CD4-positive, alpha-beta memory T cell (primary cell): ENCODE measurements around the gene CACNA1I. TPM values are rescaled to one million over a fixed set of nuclear protein-coding genes. Genes with fewer than 3 reads are reported as not detected.

Experiments
- CTCF ChIA-PET: fragments of 350-600 bp; sonication (Branson Sonifier 250); formaldehyde crosslinking; loops from one replicate; lab custom pipeline; 2021; ENCODE audit warnings: inconsistent platforms; ENCODE audit not compliant: partially characterized antibody; lab: Charles Lee
- POLR2A ChIA-PET: fragments of 350-600 bp; sonication (Branson Sonifier 250); formaldehyde crosslinking; loops from one replicate; lab custom pipeline; 2021; ENCODE audit not compliant: partially characterized antibody; lab: Charles Lee
- DNase-seq, 5 donors: peaks; one replicate each; pipeline versions ENCODE4 v3.0.0 to v3.0.0-alpha.2; 2020 to 2022; ENCODE audit warnings: mixed read lengths in 1 of 5
- H3K27ac ChIP-seq: one replicate; pipeline ENCODE4 v1.7.0; 2013; ENCODE audit warnings: low read depth, low read length
- H3K27me3 ChIP-seq: 2 replicates; pipeline ENCODE4 v1.7.0; 2013; ENCODE audit warnings: mild to moderate bottlenecking, low read length, moderate library complexity; ENCODE audit not compliant: insufficient read depth
- H3K36me3 ChIP-seq: 2 replicates; pipeline ENCODE4 v1.7.0; 2013; ENCODE audit warnings: mild to moderate bottlenecking, low read length, moderate library complexity; ENCODE audit not compliant: insufficient read depth
- H3K4me1 ChIP-seq: 2 replicates; pipeline ENCODE4 v1.7.0; 2013; ENCODE audit warnings: mild to moderate bottlenecking, low read length, moderate library complexity; ENCODE audit not compliant: insufficient read depth
- H3K4me3 ChIP-seq, 2 donors: one replicate each; pipeline ENCODE4 v1.7.0; 2013; ENCODE audit warnings: low read length in 2 of 2, mild to moderate bottlenecking in 1 of 2
- H3K9me3 ChIP-seq, 2 donors: one replicate each; pipeline ENCODE4 v1.7.0; 2013; ENCODE audit warnings: low read length in 2 of 2, control low read depth in 1 of 2; ENCODE audit not compliant: control insufficient read depth in 1 of 2
- H3K27ac Mint-ChIP-seq, 7 donors: one replicate each; pipeline ENCODE4 v1.8.0; 2020 to 2021; ENCODE audit warnings: mixed read lengths in 7 of 7, mild to moderate bottlenecking in 6 of 7, inconsistent platforms in 3 of 7, moderate library complexity in 3 of 7
- H3K27me3 Mint-ChIP-seq, 2 donors: one replicate each; pipeline ENCODE4 v1.8.0; 2020 to 2021; ENCODE audit warnings: mixed read lengths in 2 of 2
- H3K36me3 Mint-ChIP-seq, 2 donors: one replicate each; pipeline ENCODE4 v1.8.0; 2020 to 2021; ENCODE audit warnings: mixed read lengths in 2 of 2, inconsistent platforms in 1 of 2, mild to moderate bottlenecking in 1 of 2
- H3K4me1 Mint-ChIP-seq, 4 donors: one replicate each; pipeline ENCODE4 v1.8.0; 2020 to 2021; ENCODE audit warnings: mixed read lengths in 4 of 4, mild to moderate bottlenecking in 1 of 4
- H3K4me3 Mint-ChIP-seq, 8 donors: one replicate each; pipeline ENCODE4 v1.8.0; 2020 to 2021; ENCODE audit warnings: mixed read lengths in 8 of 8, mild to moderate bottlenecking in 7 of 8, moderate library complexity in 6 of 8, inconsistent platforms in 3 of 8
- H3K9me3 Mint-ChIP-seq, 8 donors: one replicate each; pipeline ENCODE4 v1.8.0; 2020 to 2021; ENCODE audit warnings: mixed read lengths in 8 of 8, mild to moderate bottlenecking in 5 of 8, inconsistent platforms in 3 of 8, moderate library complexity in 1 of 8
- intact Hi-C: fragments of 100-400 bp; cut with micrococcal nuclease; formaldehyde crosslinking; loops from one replicate; pipeline ENCODE4 v1.15.1; 2023
- polyA plus RNA-seq, 2 donors: library from polyadenylated mRNA; unstranded; fragments of 300-500 nt; fragmentation: Illumina TruSeq; gene quantifications; one replicate each; pipeline ENCODE4 v1.2.3, GENCODE V29; 2021
- total RNA-seq, 2 experiments: library from RNA; stranded (reverse); gene quantifications; one replicate each; pipeline ENCODE4 v1.2.3, GENCODE V29; 2021

The CACNA1I gene
- total and polyA plus RNA-seq, 4 experiments from 2014 or later: 0.30 to 58.0 (median 29.7) TPM

- Mint-ChIP-seq H3K27ac (no peak overlapping the region), H3K27me3 (peaks cover 1 to 8% of the 10 kb centered on the region in 2 donors), H3K4me1 (no peaks in the 10 kb centered on the region), H3K36me3 (no peaks in the 10 kb centered on the region), H3K9me3 (peaks cover 0 to 6% (median 0%) of the 10 kb centered on the region in 8 donors), H3K4me3 (no peak overlapping the region)
- no peak for DNase-seq
- no peaks in the 10 kb centered on the region for H3K27me3 ChIP-seq
- no peaks in the 10 kb centered on the region for H3K36me3 ChIP-seq
- POLR2A ChIA-PET: no interaction called here
- CTCF ChIA-PET: no interaction called here
- no peaks in the 10 kb centered on the region for H3K9me3 ChIP-seq
- no peak overlapping the region for H3K27ac ChIP-seq
- H3K4me1 ChIP-seq: no peaks in the 10 kb centered on the region
- intact Hi-C loops: no loop called here
- H3K4me3 ChIP-seq: no peak overlapping the region
Measured at GRCh38 chr22:39580795-39581194, 10.2 kb downstream of the CACNA1I start.

DNA sequence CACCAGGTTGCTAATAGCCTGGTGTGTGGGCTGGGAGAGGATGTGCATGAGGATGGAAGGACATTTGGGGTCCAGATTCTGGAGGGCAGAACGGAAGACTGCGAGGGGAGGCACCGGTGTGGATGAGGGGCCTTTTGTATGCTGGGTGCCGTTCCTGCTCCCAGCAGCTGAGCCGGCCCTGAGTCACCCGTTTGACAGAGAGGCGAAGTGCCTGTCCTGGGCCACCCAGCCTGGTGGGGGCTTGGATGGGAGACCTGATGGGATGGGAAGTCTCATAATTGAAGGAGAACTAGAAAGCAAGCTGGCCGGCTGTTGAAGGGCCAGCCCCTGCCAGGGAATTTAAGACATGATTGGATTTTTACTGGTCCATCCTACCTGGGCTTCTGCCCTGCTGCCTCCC is 10.8 kb downstream of the CACNA1I start:
- POLR2A ChIA-PET: no interaction called here
- no peak for DNase-seq
- Mint-ChIP-seq H3K27ac (no peak overlapping the region), H3K9me3 (peaks cover 0 to 6% (median 0%) of the 10 kb centered on the region in 8 donors), H3K27me3 (peaks cover 1 to 8% of the 10 kb centered on the region in 2 donors), H3K4me1 (no peaks in the 10 kb centered on the region), H3K36me3 (no peaks in the 10 kb centered on the region), H3K4me3 (no peak overlapping the region)
- Histone ChIP-seq H3K9me3 (no peaks in the 10 kb centered on the region), H3K27me3 (no peaks in the 10 kb centered on the region), H3K4me1 (no peaks in the 10 kb centered on the region), H3K36me3 (no peaks in the 10 kb centered on the region), H3K27ac (no peak overlapping the region), H3K4me3 (no peak overlapping the region)
- CTCF ChIA-PET: no interaction called here
- intact Hi-C loops: no loop called here

GRCh38 chr22:39583066-39583667 is 12.6 kb downstream of the CACNA1I start:
- H3K27ac ChIP-seq: no peak overlapping the region
- peaks cover 0 to 6% (median 0%) of the 10 kb centered on the region in 8 donors for H3K9me3 Mint-ChIP-seq
- H3K36me3 Mint-ChIP-seq: no peaks in the 10 kb centered on the region
- CTCF ChIA-PET: no interaction called here
- no peak overlapping the region for H3K4me3 ChIP-seq
- no peaks in the 10 kb centered on the region for H3K9me3 ChIP-seq
- no peaks in the 10 kb centered on the region for H3K36me3 ChIP-seq
- H3K27me3 ChIP-seq: no peaks in the 10 kb centered on the region
- no peak for DNase-seq
- H3K4me3 Mint-ChIP-seq: no peak overlapping the region
- POLR2A ChIA-PET: no interaction called here
- H3K4me1 ChIP-seq: no peaks in the 10 kb centered on the region
- intact Hi-C loops: no loop called here
- no peaks in the 10 kb centered on the region for H3K4me1 Mint-ChIP-seq
- H3K27ac Mint-ChIP-seq: peak overlapping the region in 1 of 7 donors; percentile 60
- H3K27me3 Mint-ChIP-seq: peaks cover 1 to 8% of the 10 kb centered on the region in 2 donors

- no peaks in the 10 kb centered on the region for H3K9me3 Mint-ChIP-seq
- Histone ChIP-seq H3K27me3 (no peaks in the 10 kb centered on the region), H3K4me3 (no peak overlapping the region), H3K36me3 (no peaks in the 10 kb centered on the region), H3K4me1 (no peaks in the 10 kb centered on the region), H3K27ac (no peak overlapping the region), H3K9me3 (no peaks in the 10 kb centered on the region)
- no peak overlapping the region for H3K27ac Mint-ChIP-seq
- DNase-seq: no peak
- H3K4me1 Mint-ChIP-seq: no peaks in the 10 kb centered on the region
- no peaks in the 10 kb centered on the region for H3K36me3 Mint-ChIP-seq
- H3K4me3 Mint-ChIP-seq: no peak overlapping the region
- H3K27me3 Mint-ChIP-seq: no peaks in the 10 kb centered on the region
- CTCF ChIA-PET: interaction anchor here (2.0 kb wide), 1 partner anchor 435 kb away, joined by 4 read pairs; no protein-coding TSS in a partner anchor
- intact Hi-C loops: no loop called here
- POLR2A ChIA-PET: no interaction called here
Measured at GRCh38 chr22:39589875-39590274, 19.3 kb downstream of the CACNA1I start.

- intact Hi-C loops: no loop called here
Measured at GRCh38 chr22:39592081-39593065, 21.8 kb downstream of the CACNA1I start.

GRCh38 chr22:39593066-39593930 is 22.7 kb downstream of the CACNA1I start:
- H3K27ac Mint-ChIP-seq: peak overlapping the region in 1 of 7 donors; percentile 3
- Histone ChIP-seq H3K36me3 (no peaks in the 10 kb centered on the region), H3K4me1 (peaks cover 5% of the 10 kb centered on the region), H3K27me3 (no peaks in the 10 kb centered on the region), H3K4me3 (no peak overlapping the region), H3K27ac (no peak overlapping the region), H3K9me3 (no peaks in the 10 kb centered on the region)
- no peaks in the 10 kb centered on the region for H3K9me3 Mint-ChIP-seq
- ChIA-PET POLR2A (interaction anchor here (1.6 kb wide), 1 partner anchor 627 kb away, joined by 4 read pairs; no protein-coding TSS in a partner anchor), CTCF (no interaction called here)
- no peaks in the 10 kb centered on the region for H3K36me3 Mint-ChIP-seq
- DNase-seq: no peak
- intact Hi-C loops: no loop called here
- peaks cover 2 to 8% (median 5%) of the 10 kb centered on the region in 4 donors for H3K4me1 Mint-ChIP-seq
- peaks cover 2 to 3% of the 10 kb centered on the region in 2 donors for H3K27me3 Mint-ChIP-seq
- H3K4me3 Mint-ChIP-seq: no peak overlapping the region

More at GRCh38 chr22:39592081-39593065, 21.8 kb downstream of the CACNA1I start:
- Mint-ChIP-seq H3K4me3 (no peak overlapping the region), H3K27me3 (peaks cover 2 to 3% of the 10 kb centered on the region in 2 donors), H3K36me3 (no peaks in the 10 kb centered on the region), H3K4me1 (peaks cover 0 to 5% (median 3%) of the 10 kb centered on the region in 4 donors), H3K27ac (no peak overlapping the region), H3K9me3 (no peaks in the 10 kb centered on the region)
- no peak overlapping the region for H3K27ac ChIP-seq
- no peak for DNase-seq
- no peaks in the 10 kb centered on the region for H3K4me1 ChIP-seq
- ChIA-PET POLR2A (interaction anchor here (1.6 kb wide), 1 partner anchor 628 kb away, joined by 4 read pairs; no protein-coding TSS in a partner anchor), CTCF (no interaction called here)
- no peaks in the 10 kb centered on the region for H3K9me3 ChIP-seq
- H3K27me3 ChIP-seq: no peaks in the 10 kb centered on the region
- no peak overlapping the region for H3K4me3 ChIP-seq
- H3K36me3 ChIP-seq: no peaks in the 10 kb centered on the region
